Type B pancreatic cell (in vitro differentiated cells): ENCODE measurements around the gene FDX1. TPM values are rescaled to one million over a fixed set of nuclear protein-coding genes. Genes with fewer than 3 reads are reported as not detected.

ENCODE experiments used
- DNase-seq: peaks from one replicate; pipeline ENCODE4 v3.0.0; 2021; ENCODE audit warnings: mixed read lengths; ENCODE audit not compliant: unreplicated experiment; ENCODE audit errors: extremely low spot score
- H3K27ac Mint-ChIP-seq: 2 replicates; pipeline ENCODE4 v1.8.0; 2021; ENCODE audit warnings: mild to moderate bottlenecking, mixed read lengths
- H3K27me3 Mint-ChIP-seq: 2 replicates; pipeline ENCODE4 v1.8.0; 2021; ENCODE audit warnings: mixed read lengths
- H3K36me3 Mint-ChIP-seq: 2 replicates; pipeline ENCODE4 v1.8.0; 2021; ENCODE audit warnings: mixed read lengths
- H3K4me1 Mint-ChIP-seq: one replicate; pipeline ENCODE4 v1.8.0; 2021; ENCODE audit warnings: mixed read lengths; ENCODE audit not compliant: unreplicated experiment
- H3K4me3 Mint-ChIP-seq: 2 replicates; pipeline ENCODE4 v1.8.0; 2021; ENCODE audit warnings: mild to moderate bottlenecking, mixed read lengths
- H3K9me3 Mint-ChIP-seq: 2 replicates; pipeline ENCODE4 v1.8.0; 2021; ENCODE audit warnings: mixed read lengths
- total RNA-seq: library from RNA; stranded (reverse); gene quantifications from 2 replicates; pipeline ENCODE4 v1.2.1, GENCODE V29; 2021; ENCODE audit warnings: low replicate concordance
- TF ChIP-seq, protein P1 (sequence below): fragments of 200-600 bp; sonication (generic); conservative IDR thresholded peaks from 2 replicates; pipeline ENCODE4 v1.5.0; 2021; ENCODE audit warnings: antibody characterized with exemption, mild to moderate bottlenecking

Gene FDX1
- total RNA-seq, 1 donor from 2014 or later: 14.6 TPM

DNA sequence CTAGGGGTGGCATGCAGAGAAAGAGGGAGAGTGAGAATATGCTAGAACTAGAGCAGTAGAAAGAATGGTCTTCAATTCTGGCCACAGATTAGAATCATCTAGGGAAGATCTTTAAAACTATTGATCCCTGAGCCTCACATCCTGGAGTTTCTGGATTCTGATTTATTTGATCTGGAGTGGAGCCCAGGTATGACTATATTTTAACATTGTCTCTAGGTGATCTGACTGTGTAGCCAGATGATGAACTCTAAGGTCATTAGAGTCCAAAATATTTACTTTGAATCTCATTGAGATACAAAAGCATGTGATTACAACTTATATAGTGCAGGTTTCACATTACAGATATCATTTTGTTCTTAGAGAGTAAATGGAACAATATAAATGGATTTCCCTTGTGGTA lies 79.7 kb downstream of the FDX1 start:
- H3K36me3 Mint-ChIP-seq: no peaks in the 10 kb centered on the region
- no peak for DNase-seq
- no peak overlapping the region for H3K27ac Mint-ChIP-seq
- peaks cover 31% of the 10 kb centered on the region for H3K4me1 Mint-ChIP-seq
- H3K4me3 Mint-ChIP-seq: no peak overlapping the region
- no peaks in the 10 kb centered on the region for H3K27me3 Mint-ChIP-seq
- no peaks in the 10 kb centered on the region for H3K9me3 Mint-ChIP-seq
- TF ChIP-seq, protein P1, sequence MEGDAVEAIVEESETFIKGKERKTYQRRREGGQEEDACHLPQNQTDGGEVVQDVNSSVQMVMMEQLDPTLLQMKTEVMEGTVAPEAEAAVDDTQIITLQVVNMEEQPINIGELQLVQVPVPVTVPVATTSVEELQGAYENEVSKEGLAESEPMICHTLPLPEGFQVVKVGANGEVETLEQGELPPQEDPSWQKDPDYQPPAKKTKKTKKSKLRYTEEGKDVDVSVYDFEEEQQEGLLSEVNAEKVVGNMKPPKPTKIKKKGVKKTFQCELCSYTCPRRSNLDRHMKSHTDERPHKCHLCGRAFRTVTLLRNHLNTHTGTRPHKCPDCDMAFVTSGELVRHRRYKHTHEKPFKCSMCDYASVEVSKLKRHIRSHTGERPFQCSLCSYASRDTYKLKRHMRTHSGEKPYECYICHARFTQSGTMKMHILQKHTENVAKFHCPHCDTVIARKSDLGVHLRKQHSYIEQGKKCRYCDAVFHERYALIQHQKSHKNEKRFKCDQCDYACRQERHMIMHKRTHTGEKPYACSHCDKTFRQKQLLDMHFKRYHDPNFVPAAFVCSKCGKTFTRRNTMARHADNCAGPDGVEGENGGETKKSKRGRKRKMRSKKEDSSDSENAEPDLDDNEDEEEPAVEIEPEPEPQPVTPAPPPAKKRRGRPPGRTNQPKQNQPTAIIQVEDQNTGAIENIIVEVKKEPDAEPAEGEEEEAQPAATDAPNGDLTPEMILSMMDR: no peak

DNA sequence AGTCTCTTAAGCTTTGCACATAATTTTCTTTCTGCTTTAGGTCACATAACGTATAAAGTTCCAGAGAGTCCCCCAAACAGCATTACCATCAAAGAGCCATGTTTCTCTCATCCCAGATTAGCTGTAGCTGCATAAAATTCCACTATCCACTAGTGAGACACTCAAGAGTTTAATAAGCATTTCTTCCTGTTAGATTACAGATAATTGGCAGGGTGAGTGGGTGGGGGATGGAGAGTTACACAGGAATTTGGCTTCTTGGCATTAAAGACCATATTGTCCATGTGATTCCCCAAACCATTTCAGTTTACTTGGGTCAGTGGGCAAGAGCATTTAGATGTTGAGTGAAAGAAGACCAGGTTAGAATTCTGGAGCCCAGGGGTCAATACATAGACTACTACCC lies 82.3 kb downstream of the FDX1 start:
- Mint-ChIP-seq H3K27ac (no peak overlapping the region), H3K27me3 (no peaks in the 10 kb centered on the region), H3K4me1 (peaks cover 20% of the 10 kb centered on the region), H3K4me3 (no peak overlapping the region), H3K36me3 (no peaks in the 10 kb centered on the region), H3K9me3 (no peaks in the 10 kb centered on the region)
- TF ChIP-seq, protein P1: no peak
- no peak for DNase-seq

DNA sequence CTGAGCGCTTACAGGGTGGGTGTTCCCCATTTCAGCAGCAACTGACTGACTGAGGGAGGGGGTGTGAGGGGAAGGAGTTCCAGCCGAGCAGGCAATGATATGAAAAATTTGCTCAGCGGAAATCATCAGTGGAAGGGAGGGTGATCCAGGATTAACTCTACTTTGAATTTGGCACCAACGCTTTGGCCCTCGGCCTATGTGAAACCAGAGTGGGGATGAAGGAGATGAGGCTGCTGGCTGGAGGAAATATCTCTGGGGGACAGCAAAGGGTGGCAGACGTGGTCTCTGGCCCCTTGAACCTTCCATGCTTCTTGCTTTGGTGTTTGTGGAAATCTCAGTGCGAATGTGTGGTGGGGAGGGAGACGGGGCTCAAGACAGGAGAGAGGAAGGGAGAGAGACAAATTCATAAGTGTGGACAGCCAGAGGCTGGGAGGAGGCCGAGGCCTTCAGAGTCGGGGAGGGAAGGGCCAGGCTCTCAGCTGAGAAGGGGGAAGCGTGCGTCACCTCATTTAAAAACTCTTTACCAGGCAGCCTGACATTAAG lies 83.6 kb downstream of the FDX1 start:
- Mint-ChIP-seq H3K4me3 (no peak overlapping the region), H3K9me3 (no peaks in the 10 kb centered on the region), H3K27me3 (no peaks in the 10 kb centered on the region), H3K4me1 (peaks cover 18% of the 10 kb centered on the region), H3K36me3 (no peaks in the 10 kb centered on the region), H3K27ac (no peak overlapping the region)
- no peak for DNase-seq
- TF ChIP-seq, protein P1: no peak

DNA sequence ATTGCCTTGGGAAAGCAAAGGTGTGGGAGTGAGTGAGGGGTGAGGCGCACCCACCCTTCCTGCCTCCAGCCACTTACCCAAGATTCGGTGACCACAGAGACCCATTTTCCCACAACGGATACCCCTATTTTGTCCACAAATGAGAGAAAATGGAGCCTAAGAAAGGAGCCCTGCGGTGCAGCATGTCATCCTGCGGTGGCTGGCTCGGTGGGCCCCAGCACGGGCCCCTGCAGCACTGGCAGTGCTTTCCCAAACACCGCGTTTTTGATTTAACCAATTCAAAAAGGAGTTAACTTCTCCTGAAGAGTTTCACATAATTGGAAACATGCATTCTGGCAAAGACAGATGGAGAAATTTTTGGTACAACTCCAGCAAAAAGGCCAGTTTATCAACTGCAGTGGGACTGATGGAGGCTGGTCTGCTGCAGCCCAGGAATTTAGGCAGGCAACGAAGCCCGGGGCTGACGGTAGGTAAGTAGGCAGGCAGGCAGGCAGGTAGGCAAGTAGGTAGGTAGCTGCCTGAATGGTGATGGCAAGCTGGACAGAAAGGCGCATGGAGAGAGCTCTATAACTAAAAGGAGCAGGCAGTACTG lies 84.2 kb downstream of the FDX1 start:
- H3K4me3 Mint-ChIP-seq: no peak overlapping the region
- no peaks in the 10 kb centered on the region for H3K36me3 Mint-ChIP-seq
- no peak overlapping the region for H3K27ac Mint-ChIP-seq
- H3K4me1 Mint-ChIP-seq: peaks cover 13% of the 10 kb centered on the region
- TF ChIP-seq, protein P1: no peak
- H3K9me3 Mint-ChIP-seq: no peaks in the 10 kb centered on the region
- no peak for DNase-seq
- no peaks in the 10 kb centered on the region for H3K27me3 Mint-ChIP-seq

Other genes with a start within 250 kb of the FDX1 start
- 90.7 and 115 TPM in 2 replicates for gene RDX, start 133.3 kb upstream of the FDX1 start, total RNA-seq